Measurements from ENCODE around the gene PTPRJ. TPM values are rescaled to one million over a fixed set of nuclear protein-coding genes. Genes with fewer than 3 reads are reported as not detected.

PTPRJ gene
- total and polyA plus RNA-seq, 2 of the 13 experiments (the other 11 are each of a cell fraction or from before 2014, with no cell fraction given): 1.0 to 1.2 TPM

DNA sequence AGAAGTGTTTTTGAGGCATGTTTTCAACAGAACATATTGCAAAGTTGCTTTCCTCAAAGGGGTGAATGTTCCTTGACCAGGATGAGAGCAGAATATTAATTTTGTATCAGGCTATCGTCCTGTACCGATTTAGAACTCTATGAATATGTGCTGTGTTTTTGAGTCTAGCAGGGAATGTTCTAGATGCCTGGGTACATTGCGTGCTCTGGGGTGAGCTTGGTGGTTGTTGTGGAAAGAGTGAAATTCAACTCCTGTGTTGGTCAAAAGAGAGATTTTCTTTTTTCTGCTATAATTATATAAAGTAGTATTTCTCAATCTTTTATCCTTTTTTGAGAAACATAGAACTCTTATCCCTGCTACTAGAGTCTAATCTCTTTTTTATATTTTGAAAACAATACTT is 185.1 kb downstream of the PTPRJ start:
- DNase-seq (ENCODE audit: low spot score): no peak
- in situ Hi-C loops (cut with HindIII; ENCODE audit: extremely low pct_ligation_motif_present, low pct_unique_long_range_greater_than_20kb) (no loop called here), intact Hi-C loops (cut with micrococcal nuclease; ENCODE audit: unreplicated experiment) (no loop called here)
- Histone ChIP-seq H3K9me3 (ENCODE audit: low read length) (no peaks in the 10 kb centered on the region), H3K9ac (ENCODE audit: insufficient read depth, low read depth, low read length) (no peak overlapping the region), H3K27me3 (ENCODE audit: control insufficient read depth in 1 of 2, insufficient read depth in 2 of 2, low read length in 2 of 2) (no peaks in the 10 kb centered on the region), H3K27ac (ENCODE audit: extremely low read length, insufficient read depth, low read length) (no peak overlapping the region), H3K4me2 (ENCODE audit: low read depth, low read length) (no peak overlapping the region), H3K36me3 (replicated peaks in 1 of 2; ENCODE audit: control insufficient read depth in 1 of 2, insufficient read depth in 2 of 2, low read length in 2 of 2) (no peaks in the 10 kb centered on the region), H3K79me2 (ENCODE audit: insufficient read depth, low read length) (no peaks in the 10 kb centered on the region), H3K4me1 (ENCODE audit: insufficient read depth, low read length) (no peaks in the 10 kb centered on the region), H3K4me3 (replicated peaks in 1 of 3; ENCODE audit: insufficient read depth in 1 of 3, low read depth in 2 of 3, low read length in 3 of 3) (no peak overlapping the region), H2AFZ (ENCODE audit: low read length) (no peak overlapping the region), H4K20me1 (ENCODE audit: insufficient read depth, low read length) (no peaks in the 10 kb centered on the region)
- 51% methylated on average over 3 of the region's 3 CpGs for WGBS (ENCODE audit: low lambda C conversion rate)
- ATAC-seq: no peak
- TF ChIP-seq RCOR2 (CRISPR knock-in tag; IDR thresholded peaks at IDR 0.05) (no peak), NFE2 (CRISPR knock-in tag; IDR thresholded peaks at IDR 0.05) (no peak), ZNF12 (CRISPR knock-in tag; IDR thresholded peaks at IDR 0.05) (no peak), PTBP1 (IDR thresholded peaks at IDR 0.05; ENCODE audit: low read depth, low read length, poor library complexity, severe bottlenecking) (no peak), ELF1 (CRISPR knock-in tag; IDR thresholded peaks at IDR 0.05) (no peak), ZNF724P (CRISPR knock-in tag; IDR thresholded peaks at IDR 0.05; ENCODE audit: borderline replicate concordance) (no peak), CREM (IDR thresholded peaks at IDR 0.05) (no peak), CREM (CRISPR knock-in tag; IDR thresholded peaks at IDR 0.05) (no peak), ZNF160 (CRISPR knock-in tag; IDR thresholded peaks at IDR 0.05) (no peak), ZNF678 (CRISPR knock-in tag; IDR thresholded peaks at IDR 0.05) (no peak), ZBTB7A (CRISPR knock-in tag; IDR thresholded peaks at IDR 0.05) (no peak), ESRRA (CRISPR knock-in tag; IDR thresholded peaks at IDR 0.05; ENCODE audit: low read depth) (no peak)
- TF ChIP-seq, protein P1, sequence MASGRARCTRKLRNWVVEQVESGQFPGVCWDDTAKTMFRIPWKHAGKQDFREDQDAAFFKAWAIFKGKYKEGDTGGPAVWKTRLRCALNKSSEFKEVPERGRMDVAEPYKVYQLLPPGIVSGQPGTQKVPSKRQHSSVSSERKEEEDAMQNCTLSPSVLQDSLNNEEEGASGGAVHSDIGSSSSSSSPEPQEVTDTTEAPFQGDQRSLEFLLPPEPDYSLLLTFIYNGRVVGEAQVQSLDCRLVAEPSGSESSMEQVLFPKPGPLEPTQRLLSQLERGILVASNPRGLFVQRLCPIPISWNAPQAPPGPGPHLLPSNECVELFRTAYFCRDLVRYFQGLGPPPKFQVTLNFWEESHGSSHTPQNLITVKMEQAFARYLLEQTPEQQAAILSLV (CRISPR knock-in tag; IDR thresholded peaks at IDR 0.05; ENCODE audit: borderline replicate concordance): no peak
- TF ChIP-seq, protein P2, sequence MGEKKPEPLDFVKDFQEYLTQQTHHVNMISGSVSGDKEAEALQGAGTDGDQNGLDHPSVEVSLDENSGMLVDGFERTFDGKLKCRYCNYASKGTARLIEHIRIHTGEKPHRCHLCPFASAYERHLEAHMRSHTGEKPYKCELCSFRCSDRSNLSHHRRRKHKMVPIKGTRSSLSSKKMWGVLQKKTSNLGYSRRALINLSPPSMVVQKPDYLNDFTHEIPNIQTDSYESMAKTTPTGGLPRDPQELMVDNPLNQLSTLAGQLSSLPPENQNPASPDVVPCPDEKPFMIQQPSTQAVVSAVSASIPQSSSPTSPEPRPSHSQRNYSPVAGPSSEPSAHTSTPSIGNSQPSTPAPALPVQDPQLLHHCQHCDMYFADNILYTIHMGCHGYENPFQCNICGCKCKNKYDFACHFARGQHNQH (CRISPR knock-in tag; IDR thresholded peaks at IDR 0.05): no peak
- TF ChIP-seq, protein P3, sequence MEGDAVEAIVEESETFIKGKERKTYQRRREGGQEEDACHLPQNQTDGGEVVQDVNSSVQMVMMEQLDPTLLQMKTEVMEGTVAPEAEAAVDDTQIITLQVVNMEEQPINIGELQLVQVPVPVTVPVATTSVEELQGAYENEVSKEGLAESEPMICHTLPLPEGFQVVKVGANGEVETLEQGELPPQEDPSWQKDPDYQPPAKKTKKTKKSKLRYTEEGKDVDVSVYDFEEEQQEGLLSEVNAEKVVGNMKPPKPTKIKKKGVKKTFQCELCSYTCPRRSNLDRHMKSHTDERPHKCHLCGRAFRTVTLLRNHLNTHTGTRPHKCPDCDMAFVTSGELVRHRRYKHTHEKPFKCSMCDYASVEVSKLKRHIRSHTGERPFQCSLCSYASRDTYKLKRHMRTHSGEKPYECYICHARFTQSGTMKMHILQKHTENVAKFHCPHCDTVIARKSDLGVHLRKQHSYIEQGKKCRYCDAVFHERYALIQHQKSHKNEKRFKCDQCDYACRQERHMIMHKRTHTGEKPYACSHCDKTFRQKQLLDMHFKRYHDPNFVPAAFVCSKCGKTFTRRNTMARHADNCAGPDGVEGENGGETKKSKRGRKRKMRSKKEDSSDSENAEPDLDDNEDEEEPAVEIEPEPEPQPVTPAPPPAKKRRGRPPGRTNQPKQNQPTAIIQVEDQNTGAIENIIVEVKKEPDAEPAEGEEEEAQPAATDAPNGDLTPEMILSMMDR (CRISPR knock-in tag; IDR thresholded peaks at IDR 0.05): no peak
- ChIA-PET POLR2A (no interaction called here), CTCF (ENCODE audit: low intra/inter-chr PET ratio, low total read pairs) (no interaction called here)
- FAIRE-seq: no peak
- BruUV-seq (replicated peaks): no TSS peak
